ENCODE measurements around the gene UGT1A9. TPM values are rescaled to one million over a fixed set of nuclear protein-coding genes. Genes with fewer than 3 reads are reported as not detected.

The UGT1A9 gene
- polyA plus RNA-seq, 1 experiment: not detected

DNA sequence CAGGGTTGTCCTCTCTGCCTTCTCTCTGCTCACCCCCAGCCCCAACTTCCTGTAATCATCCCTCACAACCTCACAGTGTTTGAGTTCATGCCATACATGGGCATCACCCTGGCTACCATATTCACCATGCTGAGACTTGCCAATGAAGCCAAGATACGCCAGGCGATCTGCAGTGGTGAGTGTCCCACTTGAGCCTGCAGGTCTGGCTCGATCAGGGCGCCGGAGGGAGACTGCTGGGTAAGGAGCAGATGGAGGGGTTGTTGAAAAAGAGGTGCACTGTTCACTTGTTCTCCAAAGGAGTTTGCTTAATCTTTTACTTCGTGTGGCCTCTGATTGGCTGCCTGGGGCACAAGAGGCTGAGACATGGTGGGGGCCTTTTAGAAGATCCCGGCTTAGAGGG is 121.0 kb downstream of the UGT1A9 start:
- TF ChIP-seq, protein P1, sequence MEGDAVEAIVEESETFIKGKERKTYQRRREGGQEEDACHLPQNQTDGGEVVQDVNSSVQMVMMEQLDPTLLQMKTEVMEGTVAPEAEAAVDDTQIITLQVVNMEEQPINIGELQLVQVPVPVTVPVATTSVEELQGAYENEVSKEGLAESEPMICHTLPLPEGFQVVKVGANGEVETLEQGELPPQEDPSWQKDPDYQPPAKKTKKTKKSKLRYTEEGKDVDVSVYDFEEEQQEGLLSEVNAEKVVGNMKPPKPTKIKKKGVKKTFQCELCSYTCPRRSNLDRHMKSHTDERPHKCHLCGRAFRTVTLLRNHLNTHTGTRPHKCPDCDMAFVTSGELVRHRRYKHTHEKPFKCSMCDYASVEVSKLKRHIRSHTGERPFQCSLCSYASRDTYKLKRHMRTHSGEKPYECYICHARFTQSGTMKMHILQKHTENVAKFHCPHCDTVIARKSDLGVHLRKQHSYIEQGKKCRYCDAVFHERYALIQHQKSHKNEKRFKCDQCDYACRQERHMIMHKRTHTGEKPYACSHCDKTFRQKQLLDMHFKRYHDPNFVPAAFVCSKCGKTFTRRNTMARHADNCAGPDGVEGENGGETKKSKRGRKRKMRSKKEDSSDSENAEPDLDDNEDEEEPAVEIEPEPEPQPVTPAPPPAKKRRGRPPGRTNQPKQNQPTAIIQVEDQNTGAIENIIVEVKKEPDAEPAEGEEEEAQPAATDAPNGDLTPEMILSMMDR (IDR thresholded peaks at IDR 0.05; ENCODE audit: low read depth, low read length): no peak
- Histone ChIP-seq H3K27ac (ENCODE audit: low read depth, low read length) (no peak overlapping the region), H3K9me3 (ENCODE audit: control insufficient read depth, insufficient read depth, low read length) (peaks cover 5% of the 10 kb centered on the region; the same call in 1 of the 2 replicates), H3K4me3 (ENCODE audit: low read depth, low read length) (no peak overlapping the region), H3K27me3 (ENCODE audit: control insufficient read depth, insufficient read depth, low read length) (peaks cover 6% of the 10 kb centered on the region)
- ChIA-PET CTCF (no interaction called here), POLR2A (no interaction called here)
- no peak for DNase-seq (ENCODE audit: low read depth, low spot score)

DNA sequence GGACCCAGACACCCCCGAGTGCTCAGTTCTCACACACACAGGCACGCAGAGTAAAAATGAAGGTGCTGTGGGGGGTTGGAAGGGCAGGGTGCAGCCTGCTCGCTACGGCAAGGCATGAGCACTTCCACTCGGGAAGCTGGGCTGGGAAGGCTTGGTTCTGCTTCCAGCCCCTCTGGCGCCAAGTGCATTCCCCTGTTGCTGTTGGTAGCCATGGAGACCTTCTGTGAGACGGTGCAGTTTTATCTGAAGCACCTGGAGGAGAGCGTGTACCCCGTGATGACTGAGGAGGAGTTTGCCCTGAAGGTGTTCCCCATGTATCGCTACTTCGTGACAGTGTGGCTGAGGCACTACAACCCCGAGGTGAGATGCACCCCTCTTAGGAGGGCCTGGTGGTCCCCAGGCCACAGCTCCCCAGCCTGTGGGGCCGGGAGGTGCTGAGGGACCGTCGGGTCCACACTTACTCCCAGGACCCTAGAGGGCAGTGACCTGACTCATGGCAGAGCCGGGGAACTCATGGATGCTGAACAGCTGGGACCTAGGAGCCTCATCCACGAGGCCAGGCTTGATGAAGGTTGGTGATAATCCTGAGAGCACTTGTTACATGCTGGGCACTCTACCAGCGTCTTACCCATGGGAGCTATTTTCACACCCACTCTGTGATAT is 121.9 kb downstream of the UGT1A9 start:
- Histone ChIP-seq H3K27ac (ENCODE audit: low read depth, low read length) (no peak overlapping the region), H3K4me3 (ENCODE audit: low read depth, low read length) (no peak overlapping the region), H3K27me3 (ENCODE audit: control insufficient read depth, insufficient read depth, low read length) (peaks cover 10% of the 10 kb centered on the region), H3K9me3 (ENCODE audit: control insufficient read depth, insufficient read depth, low read length) (peaks cover 5% of the 10 kb centered on the region; the same call in 1 of the 2 replicates)
- no peak for DNase-seq (ENCODE audit: low read depth, low spot score)
- TF ChIP-seq, protein P1 (IDR thresholded peaks at IDR 0.05; ENCODE audit: low read depth, low read length): no peak
- ChIA-PET POLR2A (no interaction called here), CTCF (no interaction called here)

DNA sequence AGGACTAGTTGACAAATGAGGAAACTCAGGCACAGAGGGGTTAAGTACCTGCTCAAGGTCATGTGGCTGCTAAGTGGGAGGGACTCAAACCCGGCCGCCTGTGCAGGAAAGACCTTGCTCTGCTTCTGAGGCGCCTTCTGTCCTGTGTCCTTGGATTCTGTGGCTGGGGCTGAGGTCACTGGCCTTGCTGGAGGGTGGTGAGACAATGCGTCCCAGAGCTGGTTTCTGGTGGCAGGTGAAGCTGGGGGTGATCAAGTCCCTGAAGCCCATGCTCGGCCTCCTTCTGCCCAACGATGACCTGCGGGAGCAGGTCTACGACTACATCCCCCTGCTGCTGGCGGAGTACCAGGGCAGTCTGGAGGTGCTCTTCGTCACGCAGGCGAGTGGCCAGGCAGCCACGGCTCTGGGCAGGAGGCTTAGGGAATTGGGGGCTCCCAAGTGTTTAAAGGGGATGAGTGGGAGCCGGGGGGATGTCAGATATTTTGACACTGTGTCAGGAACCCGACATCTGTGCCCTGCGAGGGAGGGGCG is 122.5 kb downstream of the UGT1A9 start:
- Histone ChIP-seq H3K27me3 (ENCODE audit: control insufficient read depth, insufficient read depth, low read length) (peaks cover 13% of the 10 kb centered on the region), H3K9me3 (ENCODE audit: control insufficient read depth, insufficient read depth, low read length) (peaks cover 5% of the 10 kb centered on the region; the same call in 1 of the 2 replicates), H3K4me3 (ENCODE audit: low read depth, low read length) (no peak overlapping the region), H3K27ac (ENCODE audit: low read depth, low read length) (no peak overlapping the region)
- TF ChIP-seq, protein P1 (IDR thresholded peaks at IDR 0.05; ENCODE audit: low read depth, low read length): no peak
- no peak for DNase-seq (ENCODE audit: low read depth, low spot score)
- ChIA-PET POLR2A (no interaction called here), CTCF (no interaction called here)

DNA sequence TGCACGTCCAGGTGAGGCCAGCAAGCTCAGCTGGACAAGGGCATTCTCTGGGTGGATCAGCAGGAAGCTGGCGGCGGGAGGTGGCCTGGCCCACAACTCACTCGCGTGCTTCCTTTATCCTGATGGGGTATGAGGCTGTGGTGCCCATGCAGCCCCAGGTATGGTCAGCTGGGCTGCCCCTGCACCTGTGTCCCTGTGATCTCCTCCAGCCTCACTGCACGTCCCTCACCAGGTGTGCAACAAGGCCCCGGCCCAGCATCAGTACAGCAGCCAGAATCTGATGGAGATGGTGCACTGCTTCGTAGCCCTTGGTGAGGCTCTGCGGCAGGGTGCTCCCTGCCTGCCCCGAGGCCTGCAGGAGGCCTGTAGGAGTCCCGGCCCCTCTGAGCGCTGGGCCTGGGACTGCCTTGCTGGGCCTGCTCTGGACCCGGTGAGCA is 124.1 kb downstream of the UGT1A9 start:
- DNase-seq (ENCODE audit: low read depth, low spot score): no peak
- POLR2A ChIA-PET: no interaction called here
- H3K27me3 ChIP-seq (ENCODE audit: control insufficient read depth, insufficient read depth, low read length): peaks cover 13% of the 10 kb centered on the region

DNA sequence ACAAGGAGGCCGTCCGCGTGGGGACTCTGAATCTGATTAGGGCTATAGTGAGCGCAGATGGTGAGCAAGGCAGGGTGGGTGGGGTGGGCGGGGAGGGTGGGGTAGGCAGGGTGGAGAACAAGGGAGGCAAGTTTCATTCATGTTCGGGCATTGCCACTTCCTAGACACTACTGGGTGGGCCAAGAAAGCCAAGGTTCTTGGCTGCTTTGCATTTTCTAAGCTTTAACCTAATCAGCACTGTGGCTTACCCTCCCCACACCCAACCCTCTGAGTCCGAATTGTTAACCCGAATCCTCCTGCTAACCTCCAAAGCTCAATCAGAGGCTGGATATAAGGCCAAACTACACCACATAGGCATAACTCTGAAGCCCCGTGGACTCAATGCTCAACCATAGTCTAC is 124.6 kb downstream of the UGT1A9 start:
- Histone ChIP-seq H3K27ac (ENCODE audit: low read depth, low read length) (no peak overlapping the region), H3K27me3 (ENCODE audit: control insufficient read depth, insufficient read depth, low read length) (peaks cover 10% of the 10 kb centered on the region), H3K9me3 (ENCODE audit: control insufficient read depth, insufficient read depth, low read length) (peaks cover 5% of the 10 kb centered on the region; the same call in 1 of the 2 replicates), H3K4me3 (ENCODE audit: low read depth, low read length) (no peak overlapping the region)
- TF ChIP-seq, protein P1 (IDR thresholded peaks at IDR 0.05; ENCODE audit: low read depth, low read length): no peak
- no peak for DNase-seq (ENCODE audit: low read depth, low spot score)
- POLR2A ChIA-PET: no interaction called here
- CTCF ChIA-PET: no interaction called here

More for the DNA sequence above, 124.1 kb downstream of the UGT1A9 start:
- TF ChIP-seq, protein P1 (IDR thresholded peaks at IDR 0.05; ENCODE audit: low read depth, low read length): no peak
- H3K4me3 ChIP-seq (ENCODE audit: low read depth, low read length): no peak overlapping the region
- CTCF ChIA-PET: no interaction called here
- H3K9me3 ChIP-seq (ENCODE audit: control insufficient read depth, insufficient read depth, low read length): peaks cover 5% of the 10 kb centered on the region; the same call in 1 of the 2 replicates
- H3K27ac ChIP-seq (ENCODE audit: low read depth, low read length): no peak overlapping the region

Measured in AG04450 (cell line).